Endometrial microvascular endothelial cells (primary cell): Measurements from ENCODE around the gene SLC2A2. TPM values are rescaled to one million over a fixed set of nuclear protein-coding genes. Genes with fewer than 3 reads are reported as not detected.

Experiments used
- in situ Hi-C: cut with HindIII; loops from 2 replicates; pipeline ENCODE4 v1.10.0; 2017; ENCODE audit warnings: low sequenced_read_pairs, low pct_unique_long_range_greater_than_20kb; ENCODE audit errors: inconsistent ontology term
- total RNA-seq: library from RNA; depleted of rRNA; stranded (reverse); fragments of >200 nt; gene quantifications from one replicate; pipeline ENCODE4 v1.2.3, GENCODE V29; 2015; ENCODE audit errors: inconsistent ontology term

SLC2A2 gene
- total RNA-seq, 1 donor from 2014 or later: not detected

DNA sequence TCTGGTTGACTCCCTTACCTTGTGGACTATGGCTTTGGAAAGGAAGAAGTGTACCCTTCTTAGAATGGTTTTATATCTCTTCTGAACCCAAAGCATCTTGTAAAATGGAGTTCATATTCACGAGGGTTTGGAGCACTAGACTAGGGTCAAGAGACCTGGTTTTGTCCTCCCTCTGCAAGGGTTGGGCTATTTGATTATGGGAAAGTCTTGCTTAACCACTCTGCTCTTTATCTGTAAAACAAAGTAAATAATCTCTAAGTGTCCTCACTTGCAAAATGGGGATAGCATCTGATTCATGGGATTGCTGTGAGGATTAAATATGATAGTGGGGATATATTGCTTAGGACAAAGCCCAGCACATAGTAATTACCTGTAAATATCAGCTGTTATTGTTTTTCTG, 17.9 kb upstream of the SLC2A2 start:
- in situ Hi-C loops: no loop called here

DNA sequence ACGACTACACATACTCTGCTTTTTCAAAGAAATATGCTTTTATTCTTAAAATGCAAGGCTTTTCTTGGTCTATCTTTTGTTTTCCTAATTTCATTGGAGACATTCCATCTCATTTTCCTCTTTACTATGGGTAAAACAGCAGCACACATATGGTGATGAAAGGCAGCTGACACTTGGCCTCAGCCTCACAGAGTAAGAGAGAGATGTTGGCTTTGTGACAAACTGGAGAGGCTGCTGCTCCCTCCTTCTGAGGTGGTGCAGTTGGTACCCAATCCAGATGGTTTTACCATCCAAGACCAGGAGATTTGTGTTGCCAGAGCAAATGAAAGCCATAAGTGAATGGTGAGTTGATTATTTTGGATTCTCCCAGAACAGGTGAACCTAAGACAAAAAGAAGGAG, 13.2 kb upstream of the SLC2A2 start:
- in situ Hi-C loops: no loop called here

DNA sequence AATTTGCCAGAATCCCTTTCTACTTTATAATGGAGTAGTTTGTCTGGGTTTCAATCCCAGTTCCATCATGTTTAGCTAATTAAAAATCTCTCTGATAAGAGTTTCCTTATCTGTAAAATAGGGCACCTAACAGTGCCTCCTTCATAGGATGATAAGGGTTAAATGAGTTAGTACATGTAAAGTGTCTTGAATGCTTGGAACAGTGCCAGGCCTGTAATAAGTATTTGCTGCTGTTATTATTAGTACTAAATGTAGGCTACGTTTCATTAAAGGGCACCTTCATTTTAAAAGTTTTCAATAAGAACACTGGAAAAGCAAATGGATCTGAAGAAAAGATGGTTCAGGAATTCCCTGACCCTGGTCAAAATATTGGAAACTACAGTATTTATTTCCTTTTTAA, 11.8 kb upstream of the SLC2A2 start:
- in situ Hi-C loops: no loop called here

DNA sequence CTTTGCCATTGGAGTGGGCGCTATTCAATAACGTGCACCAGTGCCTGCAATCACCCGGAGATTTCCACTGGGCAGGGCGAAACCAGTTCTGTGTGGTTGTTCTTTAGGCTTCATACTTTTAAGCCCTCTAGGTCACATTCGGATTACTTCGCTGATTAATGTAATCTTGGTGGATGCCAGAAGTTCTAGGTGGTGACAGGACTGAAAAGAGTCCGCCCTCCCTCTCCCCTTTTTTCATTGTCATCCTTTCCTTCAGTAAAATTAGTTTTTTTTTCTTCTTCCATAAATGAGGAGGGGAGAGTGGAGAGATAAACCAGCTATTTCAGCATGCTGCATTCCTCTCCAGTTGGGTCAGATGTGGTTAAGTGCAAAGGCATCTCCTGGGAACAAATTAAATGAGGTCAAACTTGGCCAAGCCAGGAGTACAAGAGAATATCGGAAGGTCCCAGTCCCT, 2.3 kb upstream of the SLC2A2 start:
- in situ Hi-C loops: no loop called here

DNA sequence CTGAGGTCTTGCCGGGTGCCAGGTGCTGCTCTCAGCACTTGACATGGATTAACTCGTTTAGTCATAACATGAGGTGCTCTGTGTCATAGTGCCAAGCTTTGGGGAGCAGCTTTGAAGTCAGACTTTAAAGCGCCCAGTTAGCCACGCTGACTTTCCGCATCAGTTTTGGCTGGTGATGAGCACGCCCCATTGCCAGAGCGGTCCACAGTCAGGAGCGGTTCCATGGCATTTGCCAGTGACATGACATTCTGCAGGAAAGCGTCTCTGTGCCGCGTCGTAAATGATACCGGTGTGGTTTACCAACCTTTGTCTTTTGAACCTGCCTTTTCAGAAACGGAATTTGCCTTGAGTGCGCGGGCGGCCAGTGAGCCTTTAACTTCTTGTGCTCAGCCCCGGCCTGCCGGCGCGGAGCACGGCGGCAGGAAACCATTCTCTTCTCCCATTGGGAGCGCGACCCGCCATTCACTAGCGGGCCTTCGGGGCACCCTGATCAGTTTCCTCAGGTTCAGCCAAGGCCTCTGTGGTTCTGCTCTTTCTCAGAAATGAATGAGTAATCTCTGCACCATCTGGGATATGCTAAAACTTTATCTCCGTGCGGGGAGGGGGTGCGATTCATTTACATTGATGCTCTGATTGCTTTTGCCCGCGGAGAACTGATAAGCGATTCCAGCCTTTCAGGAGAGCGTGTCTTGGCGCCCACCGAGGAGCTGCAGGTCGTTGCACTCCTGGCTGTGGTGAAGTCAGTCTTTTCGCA, 1.7 kb upstream of the SLC2A2 start:
- in situ Hi-C loops: no loop called here

DNA sequence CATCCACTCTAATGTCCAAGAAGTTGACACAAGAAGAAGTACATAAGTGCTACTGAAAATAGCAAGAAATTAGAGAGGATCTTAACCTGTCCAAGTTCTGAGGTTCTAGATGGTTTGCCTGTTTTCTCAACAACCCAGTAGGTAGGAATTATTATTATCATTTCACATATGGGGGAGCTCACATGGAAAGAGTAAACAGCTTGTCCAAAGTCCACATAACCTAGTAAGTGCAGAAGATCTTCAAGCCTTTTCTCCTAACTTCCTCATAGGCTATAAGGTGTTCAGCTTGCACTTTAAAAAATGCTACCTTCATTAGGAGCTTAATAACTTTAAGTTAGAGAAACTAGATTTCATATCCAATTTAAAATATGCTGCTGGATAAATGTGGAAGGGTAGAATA, 3.0 kb downstream of the SLC2A2 start:
- in situ Hi-C loops: no loop called here

DNA sequence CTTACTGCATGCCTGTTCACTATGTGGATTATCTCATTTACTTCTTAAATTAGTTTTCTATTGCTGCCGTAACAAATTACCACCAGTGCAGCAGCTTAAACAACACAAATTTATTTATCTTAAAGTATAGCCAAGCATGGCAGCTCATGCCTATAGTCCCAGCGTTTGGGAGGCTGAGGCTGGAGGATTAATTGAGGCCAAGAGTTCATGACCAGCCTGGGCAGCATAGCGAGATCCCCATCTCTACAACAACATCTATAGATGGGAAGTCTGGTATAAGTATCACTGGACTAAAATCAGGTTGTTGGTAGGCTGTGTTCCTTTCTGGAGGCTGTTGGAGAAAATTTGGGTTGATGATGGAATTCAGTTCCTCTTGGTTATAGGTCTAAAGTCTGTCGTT, 5.1 kb downstream of the SLC2A2 start:
- in situ Hi-C loops: no loop called here

DNA sequence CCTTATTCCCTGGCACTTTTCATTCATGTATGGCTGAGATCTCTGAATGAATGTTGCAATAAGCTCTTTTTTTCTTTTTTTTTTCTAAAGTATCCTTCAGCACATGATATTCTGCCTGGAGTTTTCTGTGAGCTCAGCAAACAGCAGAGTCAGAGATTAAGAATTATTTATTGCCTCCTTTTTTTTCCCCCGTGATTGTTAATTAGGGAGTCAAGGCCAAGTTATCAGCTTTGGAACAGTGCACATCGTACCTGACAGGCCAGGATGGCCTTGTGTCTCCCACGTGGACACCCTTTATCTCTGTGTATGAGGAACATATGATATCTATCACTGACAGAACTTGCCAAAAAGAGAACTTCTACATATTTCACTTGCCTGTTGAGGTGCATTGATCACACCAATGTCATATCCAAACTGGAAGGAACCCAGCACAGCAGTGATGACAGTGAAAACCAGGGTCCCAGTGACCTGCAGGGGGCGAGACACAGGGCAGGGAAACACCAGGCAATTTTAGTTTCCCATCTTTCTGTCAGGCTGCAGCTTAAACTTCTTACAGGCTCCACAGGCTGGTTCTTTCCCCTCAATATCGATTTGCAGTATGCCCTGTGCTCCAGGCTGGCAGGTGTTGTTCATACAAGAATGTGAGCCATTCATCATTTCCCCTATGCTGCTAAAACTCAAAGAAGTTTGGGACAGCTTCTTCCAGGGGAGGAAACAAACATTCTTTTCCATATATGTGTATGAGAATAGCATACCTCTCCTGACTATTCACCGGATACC, 8.2 kb downstream of the SLC2A2 start:
- in situ Hi-C loops: no loop called here

DNA sequence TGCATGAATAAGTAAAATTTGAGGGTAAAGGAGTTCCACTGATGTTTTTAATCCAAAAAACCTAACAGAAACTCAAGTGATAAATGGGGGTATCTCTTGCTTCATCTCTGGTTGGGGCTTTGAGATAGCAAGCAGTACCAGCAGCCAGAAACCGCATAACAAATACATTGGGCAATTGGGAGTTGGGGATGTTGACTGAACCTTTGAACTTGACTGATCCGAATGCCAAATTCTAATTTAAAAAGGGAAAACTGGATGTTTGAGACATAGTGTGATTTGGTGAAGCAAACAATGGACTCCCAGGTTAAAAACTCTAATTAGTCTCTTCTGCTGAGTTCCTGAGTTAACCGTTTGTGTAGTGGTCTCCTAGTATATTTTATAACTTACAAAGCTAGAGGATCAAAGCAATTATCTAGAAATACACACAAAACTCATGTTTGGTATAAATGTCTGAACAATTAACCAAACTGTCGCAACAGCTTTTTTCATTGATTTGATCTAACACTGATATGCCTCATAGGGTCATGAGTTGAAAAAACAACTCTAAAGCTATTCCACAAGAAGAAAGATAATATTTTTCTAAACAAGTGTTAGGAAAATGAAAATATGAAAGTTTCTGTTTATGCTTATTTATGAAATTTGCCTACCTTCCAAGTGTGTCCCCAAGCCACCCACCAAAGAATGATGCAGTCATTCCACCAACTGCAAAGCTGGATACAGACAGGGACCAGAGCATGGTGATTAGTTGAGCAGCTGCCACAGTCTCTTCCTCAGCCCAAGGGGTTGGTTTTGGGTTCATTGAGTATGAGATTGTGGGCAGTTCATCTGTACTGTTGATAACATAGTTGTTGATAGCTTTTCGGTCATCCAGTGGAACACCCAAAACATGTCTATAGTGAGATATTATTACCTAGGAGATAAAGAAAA, 12.4 kb downstream of the SLC2A2 start:
- in situ Hi-C loops: no loop called here

DNA sequence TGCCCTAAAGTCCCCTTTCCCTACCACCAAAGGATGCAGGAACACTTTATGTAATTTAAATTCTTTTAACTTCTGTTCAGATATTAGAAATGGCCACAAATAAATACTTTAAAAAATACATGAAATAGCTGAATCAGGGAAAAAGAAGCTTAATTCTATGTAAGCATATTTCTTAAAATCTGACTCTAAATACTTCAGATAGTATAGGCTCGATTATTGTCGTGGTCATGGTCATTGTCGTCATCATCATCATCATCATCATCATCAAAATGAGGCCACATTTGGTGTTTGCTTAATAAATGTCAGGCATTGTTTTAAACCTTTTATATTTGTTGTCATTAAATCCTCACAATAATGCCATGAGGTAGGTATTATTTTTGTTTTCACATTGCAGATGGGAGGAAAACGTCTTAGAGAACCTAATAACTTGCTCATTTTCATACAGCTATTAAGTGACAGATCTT, 14.6 kb downstream of the SLC2A2 start:
- in situ Hi-C loops: no loop called here

DNA sequence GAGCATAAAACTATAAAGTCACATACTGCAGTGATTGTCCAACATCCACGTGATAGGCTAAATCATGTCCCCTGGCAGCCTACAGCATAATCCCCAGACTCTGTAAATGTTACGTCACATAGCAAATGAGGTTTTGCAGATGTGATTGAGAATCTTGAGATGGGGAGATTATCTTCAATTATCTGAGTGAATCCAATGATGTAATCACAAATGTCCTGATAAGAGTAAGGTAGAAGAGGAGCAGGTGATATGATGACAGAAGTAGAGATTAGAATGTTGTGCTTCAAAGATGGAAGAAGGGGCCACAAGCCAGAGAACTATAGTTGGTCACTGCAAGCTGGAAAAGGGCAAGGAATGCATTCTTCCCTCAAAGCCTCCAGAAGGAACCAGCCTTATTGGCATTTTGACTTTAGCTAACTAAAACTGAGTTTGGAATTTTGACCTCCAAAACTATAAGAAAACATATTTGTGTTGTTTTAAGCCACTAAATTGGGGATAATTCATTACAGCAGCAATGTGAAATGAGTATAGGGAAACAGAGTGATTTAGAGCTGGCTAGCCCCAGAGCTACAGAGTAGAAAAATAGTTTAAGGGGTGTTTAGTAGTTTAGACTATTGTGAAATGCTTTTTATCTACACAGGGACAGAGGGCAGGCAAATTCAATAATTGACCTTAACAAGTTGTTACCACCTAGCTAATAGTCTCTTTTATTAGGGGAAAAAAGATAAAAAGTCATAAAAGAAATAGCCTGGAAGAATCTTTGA, 15.2 kb downstream of the SLC2A2 start:
- in situ Hi-C loops: no loop called here

DNA sequence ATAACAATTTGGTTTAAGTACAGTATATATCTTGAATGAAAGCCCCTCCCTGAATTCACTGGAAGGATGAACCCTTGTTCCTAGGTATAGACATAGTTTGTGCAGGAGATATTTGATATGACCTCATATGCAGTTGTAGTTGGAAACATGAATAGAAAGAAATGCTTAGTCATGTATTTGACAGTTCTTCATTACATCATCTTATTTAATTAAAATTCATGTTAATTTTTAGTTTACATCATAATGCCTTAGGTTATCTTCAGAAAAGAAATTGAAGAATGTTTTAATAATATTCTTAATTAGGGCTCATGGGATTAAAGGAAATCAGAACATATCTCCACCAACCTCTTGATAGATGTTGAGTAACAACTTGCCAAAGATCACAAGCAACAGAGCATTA, 19.2 kb downstream of the SLC2A2 start:
- in situ Hi-C loops: no loop called here

DNA sequence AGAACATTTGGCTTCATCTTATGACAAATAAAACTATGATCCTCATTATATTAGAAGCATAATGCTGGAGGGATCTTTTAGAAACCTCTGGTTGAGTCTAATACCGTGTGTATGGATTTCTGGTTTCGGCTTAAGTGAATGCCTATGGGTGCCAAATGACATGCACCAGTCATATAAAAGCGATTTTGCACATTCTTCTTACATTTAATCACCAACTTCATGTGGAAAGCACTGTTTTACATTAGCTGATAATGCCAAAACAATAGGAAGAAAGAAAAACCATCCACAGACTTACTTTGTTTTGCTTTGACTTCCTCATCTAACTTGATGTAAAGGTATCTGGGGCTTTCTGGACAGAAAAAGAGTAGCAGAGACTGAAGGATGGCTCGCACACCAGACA, 20.9 kb downstream of the SLC2A2 start:
- in situ Hi-C loops: no loop called here

DNA sequence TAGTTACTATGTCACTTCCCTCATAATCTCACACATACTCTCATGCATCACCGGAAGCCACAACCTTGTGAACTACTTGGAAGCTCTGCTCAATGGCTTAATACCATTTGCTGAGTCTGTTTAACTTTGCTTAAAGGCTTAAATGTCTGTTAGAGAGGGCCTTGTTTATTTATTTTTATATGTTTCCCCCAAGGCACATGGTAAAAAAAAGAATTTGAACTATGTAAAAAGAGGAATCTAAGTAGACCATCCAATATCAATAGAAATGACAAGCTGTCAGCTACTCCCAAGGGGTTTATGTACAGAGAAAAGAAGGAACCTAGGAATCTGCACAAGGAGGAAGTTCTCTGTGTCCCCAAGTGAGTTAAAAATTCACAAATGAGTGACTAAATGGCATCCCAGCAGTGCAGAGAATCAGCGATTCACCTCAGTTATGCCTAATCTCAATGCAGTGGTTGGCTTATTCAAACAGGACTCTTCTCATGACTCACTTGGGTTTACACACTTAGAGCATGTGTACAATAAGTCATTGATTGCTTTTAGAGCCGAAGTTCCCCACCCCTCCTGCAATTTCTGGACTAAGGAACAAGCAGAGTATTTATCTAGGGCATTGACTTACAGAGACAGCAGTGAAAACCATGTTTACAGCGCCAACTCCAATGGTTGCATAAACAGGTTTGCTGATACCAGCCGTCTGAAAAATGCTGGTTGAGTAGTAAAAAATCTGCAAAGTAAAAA, 24.4 kb downstream of the SLC2A2 start:
- in situ Hi-C loops: no loop called here

DNA sequence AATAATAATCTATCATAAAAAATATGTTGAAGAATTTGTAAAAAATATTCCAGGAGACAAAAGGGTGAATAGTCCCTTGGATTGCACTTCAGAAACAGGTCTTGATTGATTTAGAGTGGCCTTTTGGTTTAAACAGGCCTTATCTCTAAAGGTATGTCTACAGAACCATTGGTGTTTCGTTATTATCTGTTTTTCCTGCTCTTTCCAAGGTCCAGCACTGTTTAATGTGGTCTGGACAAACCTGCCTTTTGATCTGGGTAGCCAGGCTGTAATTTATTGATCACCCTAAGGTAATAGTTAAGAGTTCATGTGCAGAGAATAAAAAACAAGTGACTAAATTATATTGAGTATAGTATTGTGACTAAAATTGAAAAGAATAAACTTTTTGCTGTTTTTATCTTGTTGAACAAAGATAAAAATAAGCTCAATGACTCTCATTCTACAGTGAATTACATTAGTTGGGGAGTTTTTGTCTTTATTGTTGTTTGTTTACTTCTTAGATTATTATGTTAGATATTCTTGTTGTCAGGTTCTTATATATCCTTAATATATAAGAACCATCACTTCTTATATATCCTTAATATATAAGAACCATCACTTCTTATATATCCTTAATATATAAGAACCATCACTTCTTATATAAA, 25.1 kb downstream of the SLC2A2 start:
- in situ Hi-C loops: no loop called here

DNA sequence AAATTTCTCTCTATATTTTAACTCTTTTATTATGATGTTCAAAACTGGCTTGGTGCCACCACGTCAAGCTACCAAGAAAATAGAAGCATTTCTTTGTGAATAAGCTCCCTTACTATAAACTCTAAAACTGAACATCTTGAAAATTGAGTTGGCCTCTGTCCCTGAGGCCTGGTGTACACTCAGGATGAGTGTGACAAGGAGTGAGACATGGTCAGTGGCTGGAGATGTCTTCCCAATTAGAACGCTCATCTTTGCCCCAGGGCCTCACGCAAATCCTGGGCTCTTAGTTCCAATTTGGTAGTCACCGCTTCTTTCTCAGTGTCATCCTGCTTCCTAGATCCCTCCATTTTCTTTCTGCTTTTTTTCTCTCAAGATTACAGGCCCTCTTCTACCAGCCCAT, 26.2 kb downstream of the SLC2A2 start:
- in situ Hi-C loops: no loop called here

DNA sequence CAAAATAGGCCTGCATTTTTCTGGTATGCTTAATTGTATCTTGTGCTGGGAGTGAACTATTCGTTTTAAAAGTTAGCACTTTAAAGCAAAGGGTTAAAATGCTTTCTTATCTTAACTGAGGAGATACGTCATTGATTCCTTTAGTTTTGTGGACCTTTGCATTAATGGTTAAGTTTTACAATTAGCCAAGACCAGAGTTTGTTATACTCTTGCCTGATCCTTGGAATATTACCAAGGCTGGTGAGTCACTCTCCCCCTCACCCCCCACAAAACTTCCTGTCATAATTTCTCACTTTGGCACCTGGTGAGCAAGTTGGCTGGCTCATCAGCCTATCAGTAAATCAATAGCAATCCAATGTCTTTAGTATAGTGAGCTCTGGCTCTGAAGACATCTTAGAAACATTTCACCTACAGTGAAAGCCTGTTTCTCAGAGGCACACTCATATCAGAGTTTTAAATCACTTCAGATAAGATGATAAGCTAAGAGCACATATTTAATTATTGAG, 26.7 kb downstream of the SLC2A2 start:
- in situ Hi-C loops: no loop called here
